ENCODE measurements around the gene PERM1. TPM values are rescaled to one million over a fixed set of nuclear protein-coding genes. Genes with fewer than 3 reads are reported as not detected.
A peak's percentile ranks its signal among the peaks of the same experiment; 100 is the strongest.

Gene PERM1
- total and polyA plus RNA-seq, 2 experiments from 2014 or later, result 0.45 TPM; not detected in 1

GRCh38 chr1:940107-941014 lies 41.5 kb downstream of the PERM1 start:
- TF ChIP-seq EZH2 (IDR thresholded peaks at IDR 0.05; ENCODE audit: insufficient read depth, poor library complexity, severe bottlenecking) (no peak), EZH2phosphoT487 (IDR thresholded peaks at IDR 0.05; ENCODE audit: insufficient read depth, low read depth) (no peak)
- H3K4me1 ChIP-seq (ENCODE audit: insufficient read depth), result peaks cover 25% of the 10 kb centered on the region; the same call in 1 of the 2 replicates
- no peaks in the 10 kb centered on the region for H3K9me2 ChIP-seq (ENCODE audit: insufficient read depth)
- peak overlapping the region; percentile 47 for H3K4me3 ChIP-seq
- H3K79me2 ChIP-seq (ENCODE audit: insufficient read depth), result no peaks in the 10 kb centered on the region
- H3K36me3 ChIP-seq (ENCODE audit: low read depth), result no peaks in the 10 kb centered on the region
- peak; percentile 80 for DNase-seq
- H3K9me3 ChIP-seq (ENCODE audit: low read depth), result no peaks in the 10 kb centered on the region
- no peaks in the 10 kb centered on the region for H3K27me3 ChIP-seq (replicated peaks; ENCODE audit: insufficient read depth)
- in situ Hi-C loops (cut with MboI), result no loop called here
- H3F3A ChIP-seq (ENCODE audit: insufficient read depth), result peaks cover 16% of the 10 kb centered on the region; the same call in 1 of the 2 replicates
- peak overlapping the region; percentile 36 for H2AFZ ChIP-seq
- peak overlapping the region; percentile 44 for H3K4me2 ChIP-seq (ENCODE audit: unreplicated experiment)
- peak overlapping the region; percentile 70 for H3K9ac ChIP-seq
- peak overlapping the region; percentile 73 for H3K27ac ChIP-seq
- 4% methylated on average over 52 to 82 of the region's 86 CpGs for WGBS, 2 experiments (ENCODE audit: low coverage in 1 of 2, low lambda C conversion rate in 2 of 2, missing lambda C conversion rate in 2 of 2)
- H4K20me1 ChIP-seq (ENCODE audit: insufficient read depth), result no peaks in the 10 kb centered on the region

GRCh38 chr1:939511-940106 lies 42.3 kb downstream of the PERM1 start:
- Histone ChIP-seq H3K27me3 (replicated peaks; ENCODE audit: insufficient read depth) (no peaks in the 10 kb centered on the region), H3K9me2 (ENCODE audit: insufficient read depth) (no peaks in the 10 kb centered on the region), H3K36me3 (ENCODE audit: low read depth) (no peaks in the 10 kb centered on the region), H2AFZ (no peak overlapping the region), H3K4me3 (no peak overlapping the region), H3K79me2 (ENCODE audit: insufficient read depth) (no peaks in the 10 kb centered on the region), H4K20me1 (ENCODE audit: insufficient read depth) (no peaks in the 10 kb centered on the region), H3K27ac (peak overlapping the region; percentile 73), H3K9me3 (ENCODE audit: low read depth) (no peaks in the 10 kb centered on the region), H3K4me2 (ENCODE audit: unreplicated experiment) (no peak overlapping the region), H3K9ac (no peak overlapping the region; the same call in 1 of the 2 replicates), H3F3A (ENCODE audit: insufficient read depth) (peaks cover 12% of the 10 kb centered on the region; the same call in 1 of the 2 replicates), H3K4me1 (ENCODE audit: insufficient read depth) (peaks cover 25% of the 10 kb centered on the region; the same call in 1 of the 2 replicates)
- DNase-seq, result peak; percentile 30
- no peak for TF ChIP-seq EZH2phosphoT487 (IDR thresholded peaks at IDR 0.05; ENCODE audit: insufficient read depth, low read depth)
- no peak for TF ChIP-seq EZH2 (IDR thresholded peaks at IDR 0.05; ENCODE audit: insufficient read depth, poor library complexity, severe bottlenecking)
- 45 to 48% methylated on average over 12 to 16 of the region's 21 CpGs for whole genome bisulfite sequencing, 2 experiments (ENCODE audit: low coverage in 1 of 2, low lambda C conversion rate in 2 of 2, missing lambda C conversion rate in 2 of 2)
- in situ Hi-C loops (cut with MboI), result no loop called here

GRCh38 chr1:938711-939489 lies 43.0 kb downstream of the PERM1 start:
- 0 out of 2 replicates have a peak overlapping the region, but pooled peaks have one; percentile 7 for H3K27ac ChIP-seq
- no peak overlapping the region for H3K4me3 ChIP-seq
- 90 to 93% methylated on average over 28 to 30 of the region's 30 CpGs for WGBS, 2 experiments (ENCODE audit: low coverage in 1 of 2, low lambda C conversion rate in 2 of 2, missing lambda C conversion rate in 2 of 2)
- no peak overlapping the region for H3K9ac ChIP-seq
- H4K20me1 ChIP-seq (ENCODE audit: insufficient read depth), result no peaks in the 10 kb centered on the region
- no peak for DNase-seq
- H3K27me3 ChIP-seq (replicated peaks; ENCODE audit: insufficient read depth), result no peaks in the 10 kb centered on the region
- H3K9me3 ChIP-seq (ENCODE audit: low read depth), result no peaks in the 10 kb centered on the region
- H3K79me2 ChIP-seq (ENCODE audit: insufficient read depth), result no peaks in the 10 kb centered on the region
- H3K4me1 ChIP-seq (ENCODE audit: insufficient read depth), result peaks cover 25% of the 10 kb centered on the region; the same call in 1 of the 2 replicates
- no peak overlapping the region for H3K4me2 ChIP-seq (ENCODE audit: unreplicated experiment)
- peaks cover 5% of the 10 kb centered on the region; the same call in 1 of the 2 replicates for H3F3A ChIP-seq (ENCODE audit: insufficient read depth)
- no peaks in the 10 kb centered on the region for H3K36me3 ChIP-seq (ENCODE audit: low read depth)
- H2AFZ ChIP-seq, result no peak overlapping the region
- in situ Hi-C loops (cut with MboI), result no loop called here
- H3K9me2 ChIP-seq (ENCODE audit: insufficient read depth), result no peaks in the 10 kb centered on the region
- TF ChIP-seq EZH2phosphoT487 (IDR thresholded peaks at IDR 0.05; ENCODE audit: insufficient read depth, low read depth) (no peak), EZH2 (IDR thresholded peaks at IDR 0.05; ENCODE audit: insufficient read depth, poor library complexity, severe bottlenecking) (no peak)

Measured in GM23248 (cell line).